HCT116 (cell line): ENCODE measurements around the gene FGF18. TPM values are rescaled to one million over a fixed set of nuclear protein-coding genes. Genes with fewer than 3 reads are reported as not detected.

Experiments used
- ATAC-seq: fragments of 200-7000 bp; cut with Tn5 transposase; 2 replicates; pipeline ENCODE4 v1.9.1; 2020; ENCODE audit warnings: mild to moderate bottlenecking, moderate library complexity
- BruUV-seq: library from RNA; stranded (reverse); fragments of 400-500 nt; replicated peaks from 2 replicates; lab custom pipeline; 2021; lab: Mats Ljungman, UMichigan
- CTCF ChIA-PET: fragments of 300-600 bp; sonication (Branson Sonifier 250); formaldehyde crosslinking; loops from one replicate; lab custom pipeline; 2021; ENCODE audit warnings: antibody characterized with exemption; lab: Charles Lee
- POLR2A ChIA-PET: fragments of 300-600, 350-600 bp; sonication (Branson Sonifier 250); formaldehyde crosslinking; loops from one replicate; lab custom pipeline; 2021; ENCODE audit warnings: antibody characterized with exemption; lab: Charles Lee
- RAD21 ChIA-PET, 2 experiments: fragments of 300-600 bp; sonication (Branson Sonifier 250); formaldehyde crosslinking; loops; one replicate each; lab custom pipeline; 2023; ENCODE audit warnings: low total read pairs in 2 of 2; ENCODE audit not compliant: uncharacterized antibody in 2 of 2, unreplicated experiment in 2 of 2, low non-redundant PET in 1 of 2; lab: Charles Lee
- DNase-seq: peaks from one replicate; pipeline ENCODE4 v3.0.0-alpha.2; 2010; ENCODE audit warnings: low read depth, low spot score
- H2AFZ ChIP-seq: fragments of 200-600 bp; shearing (Covaris generic), sonication (generic); 2 replicates; pipeline ENCODE4 v1.6.1; 2017; ENCODE audit warnings: low read depth, mixed run types, mixed read lengths, antibody characterized with exemption, low read length; ENCODE audit not compliant: poor library complexity, severe bottlenecking
- H3K27ac ChIP-seq: 2 replicates; pipeline ENCODE4 v1.5.1; 2012; ENCODE audit warnings: low read depth, low read length
- H3K27me3 ChIP-seq: fragments of 200-600 bp; sonication (generic); 2 replicates; pipeline ENCODE4 v1.6.1; 2016; ENCODE audit warnings: mixed run types, low read length, mixed read lengths; ENCODE audit not compliant: insufficient read depth
- H3K36me3 ChIP-seq, 2 experiments: fragments of 200-500 bp in 1 of 2; fragments of 200-600 bp in 1 of 2; sonication (Bioruptor generic) in 1 of 2; sonication (generic) in 1 of 2; 2 replicates each; pipeline versions ENCODE4 v1.5.1 to v1.6.1; 2014 to 2016; ENCODE audit warnings: low read length in 2 of 2, inconsistent platforms in 1 of 2, mixed read lengths in 1 of 2, mixed run types in 1 of 2; ENCODE audit not compliant: insufficient read depth in 2 of 2, control insufficient read depth in 1 of 2
- H3K4me1 ChIP-seq, 2 experiments: fragments of 200-600 bp in 1 of 2; sonication (generic) in 1 of 2; 2 replicates each; pipeline versions ENCODE4 v1.5.1 to v1.6.1; 2012 to 2017; ENCODE audit warnings: low read length in 2 of 2, inconsistent platforms in 1 of 2, mild to moderate bottlenecking in 1 of 2, mixed read lengths in 1 of 2, mixed run types in 1 of 2, moderate library complexity in 1 of 2; ENCODE audit not compliant: insufficient read depth in 2 of 2, control insufficient read depth in 1 of 2
- H3K4me2 ChIP-seq: fragments of 200-600 bp; sonication (generic); 2 replicates; pipeline ENCODE4 v1.6.1; 2017; ENCODE audit warnings: mixed run types, low read length, mixed read lengths
- H3K4me3 ChIP-seq, 2 experiments: fragments of 200-600 bp in 1 of 2; sonication (generic) in 1 of 2; replicated peaks in 1 of 2; 2 replicates each; pipeline ENCODE4 v1.5.1; 2011 to 2016; ENCODE audit warnings: low read length in 2 of 2, control low read depth in 1 of 2, low read depth in 1 of 2, mild to moderate bottlenecking in 1 of 2, mixed read lengths in 1 of 2, mixed run types in 1 of 2
- H3K79me2 ChIP-seq: fragments of 200-600 bp; sonication (generic); 2 replicates; pipeline ENCODE4 v1.6.1; 2017; ENCODE audit warnings: mild to moderate bottlenecking, mixed run types, low read length, moderate library complexity, mixed read lengths; ENCODE audit not compliant: insufficient read depth
- H3K9ac ChIP-seq: fragments of 200-600 bp; sonication (generic); 2 replicates; pipeline ENCODE4 v1.6.1; 2016; ENCODE audit warnings: low read length, mixed read lengths
- H3K9me2 ChIP-seq: fragments of 200-600 bp; sonication (generic), shearing (Covaris generic); 2 replicates; pipeline ENCODE4 v1.6.1; 2017; ENCODE audit warnings: mixed run types, mild to moderate bottlenecking, moderate library complexity; ENCODE audit not compliant: insufficient read depth
- H3K9me3 ChIP-seq, 2 experiments: fragments of 200-500 bp in 1 of 2; fragments of 200-600 bp in 1 of 2; sonication (Bioruptor generic) in 1 of 2; sonication (generic) in 1 of 2; 2 replicates each; pipeline ENCODE4 v1.6.1; 2014 to 2017; ENCODE audit warnings: low read length in 2 of 2, mixed read lengths in 2 of 2, inconsistent platforms in 1 of 2, low read depth in 1 of 2, mild to moderate bottlenecking in 1 of 2, mixed run types in 1 of 2, moderate library complexity in 1 of 2; ENCODE audit not compliant: control insufficient read depth in 1 of 2, insufficient read depth in 1 of 2
- H4K20me1 ChIP-seq: fragments of 200-600 bp; sonication (generic), shearing (Covaris generic); 2 replicates; pipeline ENCODE4 v1.6.1; 2017; ENCODE audit warnings: mixed run types, mild to moderate bottlenecking, moderate library complexity; ENCODE audit not compliant: insufficient read depth
- CBX3 ChIP-seq: IDR thresholded peaks from 2 replicates; pipeline ENCODE4 v1.6.1; 2012; ENCODE audit warnings: low read depth
- EGR1 ChIP-seq: IDR thresholded peaks from 2 replicates; pipeline ENCODE4 v1.6.1; 2012; ENCODE audit warnings: low read depth
- ELF1 ChIP-seq: IDR thresholded peaks from 2 replicates; pipeline ENCODE4 v1.6.1; 2012; ENCODE audit warnings: low read depth, borderline replicate concordance
- EZH2 ChIP-seq: fragments of 200-600 bp; sonication (generic); IDR thresholded peaks from 2 replicates; pipeline ENCODE4 v1.6.1; 2017; ENCODE audit warnings: antibody characterized with exemption, mixed run types
- EZH2phosphoT487 ChIP-seq: fragments of 200-600 bp; IDR thresholded peaks from 2 replicates; pipeline ENCODE4 v1.6.1; 2018; ENCODE audit warnings: antibody characterized with exemption, borderline replicate concordance
- FOSL1 ChIP-seq: IDR thresholded peaks from 2 replicates; pipeline ENCODE4 v1.6.1; 2012; ENCODE audit warnings: low read depth
- POLR2AphosphoS5 ChIP-seq: IDR thresholded peaks from 2 replicates; pipeline ENCODE4 v1.6.1; 2011; ENCODE audit warnings: mild to moderate bottlenecking, low read depth, low read length, moderate library complexity
- RAD21 ChIP-seq: IDR thresholded peaks from 2 replicates; pipeline ENCODE4 v1.6.1; 2012; ENCODE audit warnings: low read depth, mild to moderate bottlenecking
- SIN3A ChIP-seq: IDR thresholded peaks from 2 replicates; pipeline ENCODE4 v1.6.1; 2012; ENCODE audit warnings: low read depth
- SP1 ChIP-seq: IDR thresholded peaks from 2 replicates; pipeline ENCODE4 v1.6.1; 2012; ENCODE audit warnings: low read depth
- SRF ChIP-seq: IDR thresholded peaks from 2 replicates; pipeline ENCODE4 v1.6.1; 2012; ENCODE audit warnings: low read depth
- TCF7L2 ChIP-seq: IDR thresholded peaks from 2 replicates; pipeline ENCODE4 v1.7.0; 2011; ENCODE audit warnings: borderline replicate concordance, inconsistent platforms; ENCODE audit not compliant: insufficient read depth, insufficient read length; ENCODE audit errors: extremely low read depth
- YY1 ChIP-seq: IDR thresholded peaks from 2 replicates; pipeline ENCODE4 v1.6.1; 2011; ENCODE audit warnings: low read length, low read depth, moderate library complexity, mild to moderate bottlenecking; ENCODE audit not compliant: insufficient replicate concordance; ENCODE audit errors: extremely low read depth
- ZFX ChIP-seq: fragments of 450-650 bp; IDR thresholded peaks from 2 replicates; pipeline ENCODE4 v1.6.1; 2017
- ZNF274 ChIP-seq: fragments of 200-500 bp; sonication (Bioruptor generic); IDR thresholded peaks from 2 replicates; pipeline ENCODE4 v1.6.1; 2014; ENCODE audit warnings: mild to moderate bottlenecking, low read depth, low read length, inconsistent platforms
- intact Hi-C: fragments of 100-400 bp; cut with micrococcal nuclease; formaldehyde crosslinking; loops from 2 replicates; pipeline ENCODE4 v1.10.0; 2022
- total RNA-seq: library from RNA; stranded (reverse); gene quantifications from one replicate; pipeline ENCODE4 v1.2.1, GENCODE V29; 2021; ENCODE audit not compliant: unreplicated experiment
- TF ChIP-seq, protein P1 (sequence below): IDR thresholded peaks from 2 replicates; pipeline ENCODE4 v1.6.1; 2012
- TF ChIP-seq, protein P2 (sequence below): IDR thresholded peaks from 2 replicates; pipeline ENCODE4 v1.6.1; 2012
- TF ChIP-seq, protein P3 (sequence below): IDR thresholded peaks from 2 replicates; pipeline ENCODE4 v1.6.1; 2011; ENCODE audit warnings: mild to moderate bottlenecking, low read length, moderate library complexity; ENCODE audit not compliant: insufficient replicate concordance; ENCODE audit errors: extremely low read depth

The FGF18 gene
- total RNA-seq, 1 experiment from 2014 or later, result 0.96 TPM

DNA sequence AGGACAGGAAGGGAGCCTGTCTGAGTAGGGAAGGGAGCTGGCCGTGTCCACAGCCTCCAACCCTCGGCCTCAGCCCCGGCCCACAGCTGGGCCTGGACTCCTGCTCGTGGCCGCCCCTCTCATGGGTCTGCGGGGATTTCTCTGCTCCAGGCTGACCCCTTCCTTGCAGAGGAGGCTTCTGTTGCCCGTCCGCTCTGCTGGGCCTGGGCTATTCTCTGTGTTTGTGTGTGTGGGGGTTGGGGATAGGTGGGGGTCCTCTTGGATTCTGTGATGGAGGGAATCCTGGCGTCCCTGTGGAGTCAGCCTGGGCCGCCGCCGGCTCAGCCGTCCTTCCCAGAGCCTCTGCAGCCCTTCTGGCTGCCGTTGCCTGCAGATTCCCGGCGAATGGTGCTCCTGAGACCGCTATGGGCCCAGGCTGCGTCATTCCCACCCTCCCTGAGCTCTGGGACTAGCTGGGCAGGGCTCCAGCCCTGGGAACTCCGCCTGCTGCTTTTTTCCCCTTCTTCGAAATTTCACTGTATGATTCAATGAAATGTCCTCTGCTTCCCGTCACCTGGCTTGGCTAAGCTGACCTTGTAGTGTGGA lies 64.2 kb downstream of the FGF18 start:
- H2AFZ ChIP-seq, result no peak overlapping the region
- no peak overlapping the region for H3K4me2 ChIP-seq
- no peak overlapping the region for H3K27ac ChIP-seq
- H3K4me1 ChIP-seq, result peaks cover 0 to 6% of the 10 kb centered on the region in 2 experiments; a peak in 1 of 4 replicates
- CTCF ChIA-PET, result interaction anchor here (1.0 to 3.6 kb wide), 7 partner anchors 8 to 123 kb away, joined by 3 to 21 read pairs (median 4); no protein-coding TSS in a partner anchor
- no peaks in the 10 kb centered on the region for H4K20me1 ChIP-seq
- H3K27me3 ChIP-seq, result no peaks in the 10 kb centered on the region
- TF ChIP-seq ZFX, result no peak
- TF ChIP-seq SP1, result no peak
- no peak for TF ChIP-seq ZNF274
- no peak for TF ChIP-seq YY1
- no peak for TF ChIP-seq RAD21
- TF ChIP-seq, protein P1, sequence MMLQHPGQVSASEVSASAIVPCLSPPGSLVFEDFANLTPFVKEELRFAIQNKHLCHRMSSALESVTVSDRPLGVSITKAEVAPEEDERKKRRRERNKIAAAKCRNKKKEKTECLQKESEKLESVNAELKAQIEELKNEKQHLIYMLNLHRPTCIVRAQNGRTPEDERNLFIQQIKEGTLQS, result no peak
- no peak for TF ChIP-seq TCF7L2
- TF ChIP-seq, protein P2, sequence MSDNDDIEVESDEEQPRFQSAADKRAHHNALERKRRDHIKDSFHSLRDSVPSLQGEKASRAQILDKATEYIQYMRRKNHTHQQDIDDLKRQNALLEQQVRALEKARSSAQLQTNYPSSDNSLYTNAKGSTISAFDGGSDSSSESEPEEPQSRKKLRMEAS, result no peak
- no peak for TF ChIP-seq EZH2phosphoT487
- no peak for TF ChIP-seq EGR1
- TF ChIP-seq ELF1, result no peak
- no peak for TF ChIP-seq SIN3A
- TF ChIP-seq EZH2, result no peak
- TF ChIP-seq, protein P3, sequence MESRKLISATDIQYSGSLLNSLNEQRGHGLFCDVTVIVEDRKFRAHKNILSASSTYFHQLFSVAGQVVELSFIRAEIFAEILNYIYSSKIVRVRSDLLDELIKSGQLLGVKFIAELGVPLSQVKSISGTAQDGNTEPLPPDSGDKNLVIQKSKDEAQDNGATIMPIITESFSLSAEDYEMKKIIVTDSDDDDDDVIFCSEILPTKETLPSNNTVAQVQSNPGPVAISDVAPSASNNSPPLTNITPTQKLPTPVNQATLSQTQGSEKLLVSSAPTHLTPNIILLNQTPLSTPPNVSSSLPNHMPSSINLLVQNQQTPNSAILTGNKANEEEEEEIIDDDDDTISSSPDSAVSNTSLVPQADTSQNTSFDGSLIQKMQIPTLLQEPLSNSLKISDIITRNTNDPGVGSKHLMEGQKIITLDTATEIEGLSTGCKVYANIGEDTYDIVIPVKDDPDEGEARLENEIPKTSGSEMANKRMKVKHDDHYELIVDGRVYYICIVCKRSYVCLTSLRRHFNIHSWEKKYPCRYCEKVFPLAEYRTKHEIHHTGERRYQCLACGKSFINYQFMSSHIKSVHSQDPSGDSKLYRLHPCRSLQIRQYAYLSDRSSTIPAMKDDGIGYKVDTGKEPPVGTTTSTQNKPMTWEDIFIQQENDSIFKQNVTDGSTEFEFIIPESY, result no peak
- TF ChIP-seq SRF, result no peak
- TF ChIP-seq POLR2AphosphoS5, result no peak
- no peak for TF ChIP-seq CBX3
- TF ChIP-seq FOSL1, result no peak
- no peak overlapping the region for H3K4me3 ChIP-seq
- ATAC-seq (no peak), DNase-seq (no peak)
- H3K36me3 ChIP-seq, result no peaks in the 10 kb centered on the region
- intact Hi-C loops, result loop anchor here (1.0 kb wide), 2 partner anchors 20 to 123 kb away; no protein-coding TSS in a partner anchor
- no peaks in the 10 kb centered on the region for H3K9me2 ChIP-seq
- no peaks in the 10 kb centered on the region for H3K79me2 ChIP-seq
- no peak overlapping the region for H3K9ac ChIP-seq
- no TSS peak for BruUV-seq
- no peaks in the 10 kb centered on the region for H3K9me3 ChIP-seq
- POLR2A ChIA-PET, result no interaction called here
- RAD21 ChIA-PET, result no interaction called here
